Ascending aorta (tissue), 2 donors: ENCODE measurements around the gene SLC19A1. TPM values are rescaled to one million over a fixed set of nuclear protein-coding genes. Genes with fewer than 3 reads are reported as not detected.
A peak's percentile ranks its signal among the peaks of the same experiment; 100 is the strongest.

Experiments
- DNase-seq, 2 donors: peaks; one replicate each; pipeline ENCODE4 v3.0.0-alpha.2; 2019; ENCODE audit warnings: low spot score in 2 of 2
- H3K27ac ChIP-seq, 2 donors: fragments of 200-600 bp; sonication (generic); one replicate each; pipeline ENCODE4 v1.5.1; 2016 to 2017; ENCODE audit warnings: mild to moderate bottlenecking in 1 of 2
- H3K27me3 ChIP-seq: fragments of 200-600 bp; sonication (generic); one replicate; pipeline ENCODE4 v1.5.1; 2017
- H3K36me3 ChIP-seq, 2 donors: fragments of 200-600 bp; sonication (generic); one replicate each; pipeline ENCODE4 v1.5.1; 2016
- H3K4me1 ChIP-seq, 2 donors: fragments of 200-600 bp; sonication (generic); one replicate each; pipeline ENCODE4 v1.5.1; 2016 to 2017; ENCODE audit warnings: mild to moderate bottlenecking in 1 of 2
- H3K4me3 ChIP-seq, 2 donors: fragments of 200-600 bp; sonication (generic); one replicate each; pipeline ENCODE4 v1.5.1; 2016 to 2017; ENCODE audit warnings: mild to moderate bottlenecking in 1 of 2
- H3K9me3 ChIP-seq, 2 donors: fragments of 200-600 bp; sonication (generic); one replicate each; pipeline ENCODE4 v1.5.1; 2016
- CTCF ChIP-seq, 3 experiments: fragments of 200-600 bp in 2 of 3; fragments of 450-650 bp in 1 of 3; sonication (generic) in 2 of 3; IDR thresholded peaks; one replicate each; pipeline ENCODE4 v1.5.1; 2016 to 2019; ENCODE audit warnings: antibody characterized with exemption in 3 of 3, mild to moderate bottlenecking in 1 of 3, moderate library complexity in 1 of 3
- intact Hi-C: fragments of 100-400 bp; cut with DNase I; formaldehyde crosslinking; loops from one replicate; pipeline ENCODE4 v1.15.1; 2023
- total RNA-seq: library from RNA; depleted of rRNA; stranded (reverse); fragments of >200 nt; gene quantifications from one replicate; pipeline ENCODE4 v1.1.0, GENCODE V29; 2016

The SLC19A1 gene
- total RNA-seq, 1 donor from 2014 or later, result 8.4 TPM

- H3K4me1 ChIP-seq, result no peaks in the 10 kb centered on the region
- no peak overlapping the region for H3K4me3 ChIP-seq
- H3K9me3 ChIP-seq, result peaks cover 21 to 33% of the 10 kb centered on the region in 2 donors
- intact Hi-C loops, result no loop called here
- peaks cover 13 to 18% of the 10 kb centered on the region in 2 donors for H3K36me3 ChIP-seq
- H3K27me3 ChIP-seq, result no peaks in the 10 kb centered on the region
- no peak overlapping the region for H3K27ac ChIP-seq
- DNase-seq, result peak in 1 of 2 donors; percentile 49
- no peak for TF ChIP-seq CTCF (IDR thresholded peaks at IDR 0.05)
Observed at GRCh38 chr21:45516071-45516670, 26.1 kb downstream of the SLC19A1 start.

GRCh38 chr21:45515241-45516061 is 26.8 kb downstream of the SLC19A1 start:
- intact Hi-C loops, result no loop called here
- peaks cover 18 to 22% of the 10 kb centered on the region in 2 donors for H3K36me3 ChIP-seq

GRCh38 chr21:45514311-45515021 is 27.8 kb downstream of the SLC19A1 start:
- Histone ChIP-seq H3K9me3 (peaks cover 15 to 18% of the 10 kb centered on the region in 2 donors), H3K4me3 (no peak overlapping the region), H3K36me3 (peaks cover 28 to 32% of the 10 kb centered on the region in 2 donors), H3K27ac (no peak overlapping the region), H3K4me1 (no peaks in the 10 kb centered on the region), H3K27me3 (no peaks in the 10 kb centered on the region)
- TF ChIP-seq CTCF (IDR thresholded peaks at IDR 0.05), result no peak
- no peak for DNase-seq
- intact Hi-C loops, result no loop called here

More at GRCh38 chr21:45515241-45516061, 26.8 kb downstream of the SLC19A1 start:
- no peak for DNase-seq
- no peak for TF ChIP-seq CTCF (IDR thresholded peaks at IDR 0.05)
- peaks cover 19 to 28% of the 10 kb centered on the region in 2 donors for H3K9me3 ChIP-seq
- no peak overlapping the region for H3K27ac ChIP-seq
- no peaks in the 10 kb centered on the region for H3K4me1 ChIP-seq
- no peaks in the 10 kb centered on the region for H3K27me3 ChIP-seq
- no peak overlapping the region for H3K4me3 ChIP-seq

- H3K36me3 ChIP-seq, result peaks cover 29 to 39% of the 10 kb centered on the region in 2 donors
- no peak overlapping the region for H3K4me3 ChIP-seq
- no peaks in the 10 kb centered on the region for H3K27me3 ChIP-seq
- no peak overlapping the region for H3K27ac ChIP-seq
- TF ChIP-seq CTCF (IDR thresholded peaks at IDR 0.05), result no peak
- H3K9me3 ChIP-seq, result peaks cover 12% of the 10 kb centered on the region in 2 donors
- no peaks in the 10 kb centered on the region for H3K4me1 ChIP-seq
- no peak for DNase-seq
- intact Hi-C loops, result no loop called here
Observed at GRCh38 chr21:45513741-45514310, 28.4 kb downstream of the SLC19A1 start.

GRCh38 chr21:45513003-45513717 is 29.1 kb downstream of the SLC19A1 start:
- Histone ChIP-seq H3K36me3 (peaks cover 29 to 41% of the 10 kb centered on the region in 2 donors), H3K4me3 (no peak overlapping the region), H3K27me3 (no peaks in the 10 kb centered on the region), H3K9me3 (peaks cover 6 to 7% of the 10 kb centered on the region in 2 donors), H3K4me1 (no peaks in the 10 kb centered on the region), H3K27ac (no peak overlapping the region)
- intact Hi-C loops, result no loop called here
- no peak for DNase-seq
- TF ChIP-seq CTCF (IDR thresholded peaks at IDR 0.05), result no peak
